ENCODE measurements around the gene DHX58. TPM values are rescaled to one million over a fixed set of nuclear protein-coding genes. Genes with fewer than 3 reads are reported as not detected.

DHX58 gene
- total and polyA plus RNA-seq, 10 of the 15 experiments (the other 5 are each of a cell fraction or from before 2014, with no cell fraction given), result 3.5 to 69.8 (median 16.4) TPM

DNA sequence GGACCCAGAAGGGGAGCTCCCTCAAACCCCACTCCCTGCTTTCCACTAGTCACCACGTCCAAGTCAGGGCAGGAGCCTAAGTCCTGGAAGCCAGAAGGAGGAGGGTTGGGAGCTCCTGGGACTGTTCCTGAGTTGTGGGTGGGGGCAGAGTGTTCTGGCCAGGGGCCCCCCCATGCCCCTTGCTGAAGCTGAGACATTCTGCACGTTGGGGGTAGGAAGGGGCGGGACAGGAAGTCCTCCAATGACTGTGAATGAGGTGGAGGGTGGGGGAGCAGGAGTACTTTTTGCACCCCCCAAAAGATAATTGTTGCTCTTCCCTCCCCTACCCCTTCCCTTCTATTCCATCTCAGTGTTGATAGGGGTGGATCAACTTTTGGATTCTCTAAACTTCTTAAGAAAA lies 40.7 kb downstream of the DHX58 start:
- intact Hi-C loops (cut with micrococcal nuclease; ENCODE audit: unreplicated experiment) (no loop called here), in situ Hi-C loops (cut with MboI) (no loop called here)
- Histone ChIP-seq H3K9me3 (replicated peaks; ENCODE audit: control insufficient read depth, insufficient read depth, low read length) (no peaks in the 10 kb centered on the region), H3K4me3 (no peak overlapping the region), H3K4me2 (ENCODE audit: control insufficient read depth, insufficient read depth) (no peak overlapping the region), H4K20me1 (ENCODE audit: control insufficient read depth, insufficient read depth) (no peaks in the 10 kb centered on the region), H3K27me3 (replicated peaks in 1 of 2; ENCODE audit: control insufficient read depth in 2 of 2, insufficient read depth in 2 of 2, low read length in 1 of 2) (peaks cover 9 to 11% of the 10 kb centered on the region in 2 experiments), H3K9ac (ENCODE audit: control insufficient read depth, insufficient read depth, low read length) (no peak overlapping the region), H3K4me1 (ENCODE audit: control insufficient read depth, insufficient read depth, low read length) (no peaks in the 10 kb centered on the region), H3K36me3 (ENCODE audit: control insufficient read depth in 2 of 2, insufficient read depth in 2 of 2, low read length in 1 of 2) (no peaks in the 10 kb centered on the region), H2AFZ (ENCODE audit: control insufficient read depth, low read depth, low read length) (no peak overlapping the region; the same call in 1 of the 2 replicates), H3K79me2 (ENCODE audit: control insufficient read depth, insufficient read depth, low read length) (no peaks in the 10 kb centered on the region), H3K27ac (ENCODE audit: control insufficient read depth, insufficient read depth) (no peak overlapping the region)
- no peak for DNase-seq (ENCODE audit: low read depth, low spot score)
- no peak for ATAC-seq
- no peak for TF ChIP-seq NR2C2 (IDR thresholded peaks at IDR 0.05; ENCODE audit: borderline replicate concordance, control insufficient read depth, insufficient read length, low read depth)
- no peak for TF ChIP-seq NKRF (conservative IDR thresholded peaks at IDR 0.05)
- TF ChIP-seq, protein P1, sequence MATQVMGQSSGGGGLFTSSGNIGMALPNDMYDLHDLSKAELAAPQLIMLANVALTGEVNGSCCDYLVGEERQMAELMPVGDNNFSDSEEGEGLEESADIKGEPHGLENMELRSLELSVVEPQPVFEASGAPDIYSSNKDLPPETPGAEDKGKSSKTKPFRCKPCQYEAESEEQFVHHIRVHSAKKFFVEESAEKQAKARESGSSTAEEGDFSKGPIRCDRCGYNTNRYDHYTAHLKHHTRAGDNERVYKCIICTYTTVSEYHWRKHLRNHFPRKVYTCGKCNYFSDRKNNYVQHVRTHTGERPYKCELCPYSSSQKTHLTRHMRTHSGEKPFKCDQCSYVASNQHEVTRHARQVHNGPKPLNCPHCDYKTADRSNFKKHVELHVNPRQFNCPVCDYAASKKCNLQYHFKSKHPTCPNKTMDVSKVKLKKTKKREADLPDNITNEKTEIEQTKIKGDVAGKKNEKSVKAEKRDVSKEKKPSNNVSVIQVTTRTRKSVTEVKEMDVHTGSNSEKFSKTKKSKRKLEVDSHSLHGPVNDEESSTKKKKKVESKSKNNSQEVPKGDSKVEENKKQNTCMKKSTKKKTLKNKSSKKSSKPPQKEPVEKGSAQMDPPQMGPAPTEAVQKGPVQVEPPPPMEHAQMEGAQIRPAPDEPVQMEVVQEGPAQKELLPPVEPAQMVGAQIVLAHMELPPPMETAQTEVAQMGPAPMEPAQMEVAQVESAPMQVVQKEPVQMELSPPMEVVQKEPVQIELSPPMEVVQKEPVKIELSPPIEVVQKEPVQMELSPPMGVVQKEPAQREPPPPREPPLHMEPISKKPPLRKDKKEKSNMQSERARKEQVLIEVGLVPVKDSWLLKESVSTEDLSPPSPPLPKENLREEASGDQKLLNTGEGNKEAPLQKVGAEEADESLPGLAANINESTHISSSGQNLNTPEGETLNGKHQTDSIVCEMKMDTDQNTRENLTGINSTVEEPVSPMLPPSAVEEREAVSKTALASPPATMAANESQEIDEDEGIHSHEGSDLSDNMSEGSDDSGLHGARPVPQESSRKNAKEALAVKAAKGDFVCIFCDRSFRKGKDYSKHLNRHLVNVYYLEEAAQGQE (IDR thresholded peaks at IDR 0.05; ENCODE audit: low read depth, low read length), result no peak
- TF ChIP-seq RBBP5 (conservative IDR thresholded peaks at IDR 0.05), result no peak
- SMC1A ChIA-PET (ENCODE audit: uncharacterized antibody, unreplicated experiment), result no interaction called here
- 0% methylated on average over 3 of the region's 3 CpGs for WGBS (ENCODE audit: insufficient coverage, insufficient replicate concordance, low lambda C conversion rate, missing lambda C conversion rate)
- RAD21 ChIA-PET (ENCODE audit: unreplicated experiment), result no interaction called here
- CTCF ChIA-PET, result interaction anchor here (1.1 to 1.2 kb wide), 2 partner anchors 65 to 334 kb away, joined by 3 to 4 read pairs; no protein-coding TSS in a partner anchor
- POLR2A ChIA-PET, result interaction anchor here (0.5 to 1.0 kb wide), 3 partner anchors 12 to 281 kb away, joined by 3 read pairs; no protein-coding TSS in a partner anchor
- no TSS peak for BruUV-seq (replicated peaks)
- no peak for FAIRE-seq
